ENCODE data around the gene OSBPL6. TPM values are rescaled to one million over a fixed set of nuclear protein-coding genes. Genes with fewer than 3 reads are reported as not detected.

The OSBPL6 gene
- total RNA-seq, 1 experiment from 2014 or later, result 2.1 TPM

DNA sequence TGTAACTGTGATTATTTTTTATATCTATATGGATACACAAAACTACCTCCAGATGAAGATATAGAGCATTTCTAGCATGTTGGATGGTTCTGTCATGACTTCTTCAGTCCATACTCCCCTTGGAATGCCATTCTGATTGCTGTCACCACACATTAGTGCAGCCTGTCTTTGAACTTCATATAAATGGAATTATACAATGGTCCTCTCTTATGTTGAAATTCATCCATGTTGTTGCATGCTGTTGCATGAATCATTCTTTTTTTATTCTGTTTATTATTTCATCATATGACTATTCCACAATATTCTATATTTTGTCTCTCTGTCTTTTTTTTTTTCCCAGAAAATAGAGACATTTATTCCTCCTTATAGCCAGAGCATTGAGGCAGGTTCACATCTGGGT is 74.1 kb downstream of the OSBPL6 start:
- no peak for ATAC-seq

DNA sequence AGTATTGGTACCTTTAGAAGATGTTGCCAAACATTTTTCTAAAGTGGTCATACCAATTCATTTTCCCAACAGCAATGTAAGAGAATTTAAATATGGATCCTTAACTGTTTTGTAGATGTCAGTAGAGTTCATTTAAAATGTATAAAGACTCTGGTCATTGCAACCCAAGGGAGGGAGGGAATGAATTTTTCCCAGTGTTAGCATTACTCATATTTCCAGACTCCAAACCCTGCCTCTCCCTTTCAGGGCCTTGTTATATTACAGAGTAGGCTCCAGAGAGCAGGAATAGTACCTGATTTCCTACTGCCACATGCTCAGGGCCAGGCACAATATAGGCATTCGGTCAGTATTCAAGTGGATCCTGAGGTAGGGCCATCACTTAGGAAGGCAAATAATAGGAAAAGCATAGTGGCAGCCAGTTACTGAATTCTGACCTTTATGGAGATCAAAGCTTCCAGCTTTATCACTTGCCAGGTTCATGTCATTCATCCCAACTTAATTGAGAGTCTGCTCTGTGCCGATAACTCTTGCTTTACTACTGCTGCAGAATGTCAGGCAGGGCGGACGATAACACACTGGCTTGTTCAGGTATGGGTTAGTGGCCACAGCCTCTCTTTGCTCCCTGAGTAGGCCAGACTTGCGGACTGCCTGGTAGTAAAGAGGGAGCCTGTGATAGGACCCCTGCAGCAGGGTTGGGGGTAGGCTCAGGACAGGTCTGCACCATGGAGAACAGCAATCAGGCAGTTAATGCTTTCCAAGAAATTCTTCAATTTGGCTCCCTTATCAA is 75.3 kb downstream of the OSBPL6 start:
- POLR2A ChIA-PET, result no interaction called here
- intact Hi-C loops (cut with micrococcal nuclease; ENCODE audit: unreplicated experiment), result no loop called here
- Histone ChIP-seq H3K4me1 (ENCODE audit: control insufficient read depth, insufficient read depth, low read length) (no peaks in the 10 kb centered on the region), H3K4me3 (ENCODE audit: low read depth in 2 of 2, low read length in 2 of 2) (no peak overlapping the region), H3K27me3 (ENCODE audit: control insufficient read depth, insufficient read depth, low read length) (no peaks in the 10 kb centered on the region), H3K9me3 (ENCODE audit: control insufficient read depth, insufficient read depth, low read depth, low read length) (no peaks in the 10 kb centered on the region), H3K27ac (ENCODE audit: low read length) (no peak overlapping the region), H3K36me3 (ENCODE audit: control insufficient read depth, insufficient read depth, low read length) (no peaks in the 10 kb centered on the region)
- in situ Hi-C loops (cut with HindIII; ENCODE audit: low pct_unique_long_range_greater_than_20kb, low sequenced_read_pairs), result no loop called here
- DNase-seq (ENCODE audit: low read depth, low spot score) (no peak), ATAC-seq (no peak)
- CTCF ChIA-PET, result no interaction called here
- TF ChIP-seq, protein P1, sequence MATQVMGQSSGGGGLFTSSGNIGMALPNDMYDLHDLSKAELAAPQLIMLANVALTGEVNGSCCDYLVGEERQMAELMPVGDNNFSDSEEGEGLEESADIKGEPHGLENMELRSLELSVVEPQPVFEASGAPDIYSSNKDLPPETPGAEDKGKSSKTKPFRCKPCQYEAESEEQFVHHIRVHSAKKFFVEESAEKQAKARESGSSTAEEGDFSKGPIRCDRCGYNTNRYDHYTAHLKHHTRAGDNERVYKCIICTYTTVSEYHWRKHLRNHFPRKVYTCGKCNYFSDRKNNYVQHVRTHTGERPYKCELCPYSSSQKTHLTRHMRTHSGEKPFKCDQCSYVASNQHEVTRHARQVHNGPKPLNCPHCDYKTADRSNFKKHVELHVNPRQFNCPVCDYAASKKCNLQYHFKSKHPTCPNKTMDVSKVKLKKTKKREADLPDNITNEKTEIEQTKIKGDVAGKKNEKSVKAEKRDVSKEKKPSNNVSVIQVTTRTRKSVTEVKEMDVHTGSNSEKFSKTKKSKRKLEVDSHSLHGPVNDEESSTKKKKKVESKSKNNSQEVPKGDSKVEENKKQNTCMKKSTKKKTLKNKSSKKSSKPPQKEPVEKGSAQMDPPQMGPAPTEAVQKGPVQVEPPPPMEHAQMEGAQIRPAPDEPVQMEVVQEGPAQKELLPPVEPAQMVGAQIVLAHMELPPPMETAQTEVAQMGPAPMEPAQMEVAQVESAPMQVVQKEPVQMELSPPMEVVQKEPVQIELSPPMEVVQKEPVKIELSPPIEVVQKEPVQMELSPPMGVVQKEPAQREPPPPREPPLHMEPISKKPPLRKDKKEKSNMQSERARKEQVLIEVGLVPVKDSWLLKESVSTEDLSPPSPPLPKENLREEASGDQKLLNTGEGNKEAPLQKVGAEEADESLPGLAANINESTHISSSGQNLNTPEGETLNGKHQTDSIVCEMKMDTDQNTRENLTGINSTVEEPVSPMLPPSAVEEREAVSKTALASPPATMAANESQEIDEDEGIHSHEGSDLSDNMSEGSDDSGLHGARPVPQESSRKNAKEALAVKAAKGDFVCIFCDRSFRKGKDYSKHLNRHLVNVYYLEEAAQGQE (IDR thresholded peaks at IDR 0.05; ENCODE audit: insufficient read depth in 1 of 2, low read depth in 2 of 2, low read length in 1 of 2), result no peak
- TF ChIP-seq TCF7L2 (IDR thresholded peaks at IDR 0.05; ENCODE audit: low read depth, low read length) (no peak), POLR2AphosphoS5 (IDR thresholded peaks at IDR 0.05; ENCODE audit: low read depth, low read length) (no peak), SIN3A (IDR thresholded peaks at IDR 0.05; ENCODE audit: borderline replicate concordance, insufficient read depth, low read depth, low read length) (no peak)
- TF ChIP-seq, protein P2, sequence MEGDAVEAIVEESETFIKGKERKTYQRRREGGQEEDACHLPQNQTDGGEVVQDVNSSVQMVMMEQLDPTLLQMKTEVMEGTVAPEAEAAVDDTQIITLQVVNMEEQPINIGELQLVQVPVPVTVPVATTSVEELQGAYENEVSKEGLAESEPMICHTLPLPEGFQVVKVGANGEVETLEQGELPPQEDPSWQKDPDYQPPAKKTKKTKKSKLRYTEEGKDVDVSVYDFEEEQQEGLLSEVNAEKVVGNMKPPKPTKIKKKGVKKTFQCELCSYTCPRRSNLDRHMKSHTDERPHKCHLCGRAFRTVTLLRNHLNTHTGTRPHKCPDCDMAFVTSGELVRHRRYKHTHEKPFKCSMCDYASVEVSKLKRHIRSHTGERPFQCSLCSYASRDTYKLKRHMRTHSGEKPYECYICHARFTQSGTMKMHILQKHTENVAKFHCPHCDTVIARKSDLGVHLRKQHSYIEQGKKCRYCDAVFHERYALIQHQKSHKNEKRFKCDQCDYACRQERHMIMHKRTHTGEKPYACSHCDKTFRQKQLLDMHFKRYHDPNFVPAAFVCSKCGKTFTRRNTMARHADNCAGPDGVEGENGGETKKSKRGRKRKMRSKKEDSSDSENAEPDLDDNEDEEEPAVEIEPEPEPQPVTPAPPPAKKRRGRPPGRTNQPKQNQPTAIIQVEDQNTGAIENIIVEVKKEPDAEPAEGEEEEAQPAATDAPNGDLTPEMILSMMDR (IDR thresholded peaks at IDR 0.05), result no peak
- no TSS peak for BruUV-seq (replicated peaks)

More for the DNA sequence above, 74.1 kb downstream of the OSBPL6 start:
- no TSS peak for BruUV-seq (replicated peaks)
- H3K27me3 ChIP-seq (ENCODE audit: control insufficient read depth, insufficient read depth, low read length), result no peaks in the 10 kb centered on the region
- in situ Hi-C loops (cut with HindIII; ENCODE audit: low pct_unique_long_range_greater_than_20kb, low sequenced_read_pairs) (no loop called here), intact Hi-C loops (cut with micrococcal nuclease; ENCODE audit: unreplicated experiment) (no loop called here)
- no peak overlapping the region for H3K27ac ChIP-seq (ENCODE audit: low read length)
- DNase-seq (ENCODE audit: low read depth, low spot score), result no peak
- no peak overlapping the region for H3K4me3 ChIP-seq (ENCODE audit: low read depth in 2 of 2, low read length in 2 of 2)
- ChIA-PET POLR2A (no interaction called here), CTCF (no interaction called here)
- H3K4me1 ChIP-seq (ENCODE audit: control insufficient read depth, insufficient read depth, low read length), result no peaks in the 10 kb centered on the region
- no peaks in the 10 kb centered on the region for H3K36me3 ChIP-seq (ENCODE audit: control insufficient read depth, insufficient read depth, low read length)
- TF ChIP-seq TCF7L2 (IDR thresholded peaks at IDR 0.05; ENCODE audit: low read depth, low read length) (no peak), POLR2AphosphoS5 (IDR thresholded peaks at IDR 0.05; ENCODE audit: low read depth, low read length) (no peak), SIN3A (IDR thresholded peaks at IDR 0.05; ENCODE audit: borderline replicate concordance, insufficient read depth, low read depth, low read length) (no peak)
- TF ChIP-seq, protein P1 (IDR thresholded peaks at IDR 0.05; ENCODE audit: insufficient read depth in 1 of 2, low read depth in 2 of 2, low read length in 1 of 2), result no peak
- TF ChIP-seq, protein P2 (IDR thresholded peaks at IDR 0.05), result no peak
- H3K9me3 ChIP-seq (ENCODE audit: control insufficient read depth, insufficient read depth, low read depth, low read length), result no peaks in the 10 kb centered on the region

All from Panc1 (cell line).